SK-N-DZ (cell line): ENCODE results near the gene DDX25. TPM values are rescaled to one million over a fixed set of nuclear protein-coding genes. Genes with fewer than 3 reads are reported as not detected.
"Not testable (repeated sequence)": the region's sequence is repeated elsewhere in the genome, so short reads cannot be mapped to it uniquely, and the experiment has no call there.

Experiments used
- DNase-seq: peaks from one replicate; pipeline ENCODE4 v3.0.0-alpha.2; 2015; ENCODE audit warnings: low spot score
- polyA plus RNA-seq, 2 experiments: library from polyadenylated mRNA; depleted of rRNA; stranded (reverse); fragments of >200 nt; gene quantifications; 2 replicates each; pipeline ENCODE4 v1.2.3, GENCODE V29; 2014

The DDX25 gene
- 9.2 and 10.7 TPM in 2 replicates for polyA plus RNA-seq (2014; cell fraction: cytosol; rRNA removed)
- 11.4 and 13.0 TPM in 2 replicates for polyA plus RNA-seq (2014; cell fraction: nucleus; rRNA removed)

GRCh38 chr11:125903711-125904659 is at the start of gene DDX25:
TSS of gene DDX25 (plus strand) at chr11:125904508. CDS start at chr11:125904518, 10 bp downstream.
- peak; percentile 71 for DNase-seq

DNA sequence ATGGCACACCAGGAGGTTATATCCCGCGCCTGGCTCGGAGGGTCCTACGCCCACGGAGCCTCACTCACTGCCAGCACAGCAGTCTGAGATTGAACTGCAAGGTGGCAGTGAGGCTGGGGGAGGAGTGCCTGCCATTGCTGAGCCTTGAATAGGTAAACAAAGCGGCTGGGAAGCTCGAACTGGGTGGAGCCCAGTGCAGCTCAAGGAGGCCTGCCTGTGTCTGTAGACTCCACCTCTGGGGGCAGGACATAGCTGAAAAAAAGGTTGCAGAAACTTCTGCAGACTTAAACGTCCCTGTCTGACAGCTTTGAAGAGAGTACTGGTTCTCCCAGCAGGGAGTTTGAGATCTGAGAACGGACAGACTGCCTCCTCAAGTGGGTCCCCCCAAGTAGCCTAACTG is 46.6 kb upstream of the DDX25 start:
- not testable (repeated sequence) for DNase-seq

- not testable (repeated sequence) for DNase-seq
Measured at GRCh38 chr11:125862786-125863185, 41.5 kb upstream of the DDX25 start.

DNA sequence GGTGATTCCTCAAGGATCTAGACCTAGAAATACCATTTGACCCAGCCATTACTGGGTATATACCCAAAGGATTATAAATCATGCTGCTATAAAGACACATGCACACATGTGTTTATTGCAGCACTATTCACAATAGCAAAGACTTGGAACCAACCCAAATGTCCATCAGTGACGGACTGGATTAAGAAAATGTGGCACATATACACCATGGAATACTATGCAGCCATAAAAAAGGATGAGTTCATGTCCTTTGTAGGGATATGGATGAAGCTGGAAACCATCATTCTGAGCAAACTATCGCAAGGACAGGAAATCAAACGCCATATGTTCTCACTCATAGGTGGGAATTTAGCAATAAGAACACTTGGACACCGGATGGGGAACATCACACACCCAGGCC is 39.0 kb upstream of the DDX25 start:
- DNase-seq: not testable (repeated sequence)

GRCh38 chr11:125869521-125869920 is 34.8 kb upstream of the DDX25 start:
- DNase-seq: no peak

DNA sequence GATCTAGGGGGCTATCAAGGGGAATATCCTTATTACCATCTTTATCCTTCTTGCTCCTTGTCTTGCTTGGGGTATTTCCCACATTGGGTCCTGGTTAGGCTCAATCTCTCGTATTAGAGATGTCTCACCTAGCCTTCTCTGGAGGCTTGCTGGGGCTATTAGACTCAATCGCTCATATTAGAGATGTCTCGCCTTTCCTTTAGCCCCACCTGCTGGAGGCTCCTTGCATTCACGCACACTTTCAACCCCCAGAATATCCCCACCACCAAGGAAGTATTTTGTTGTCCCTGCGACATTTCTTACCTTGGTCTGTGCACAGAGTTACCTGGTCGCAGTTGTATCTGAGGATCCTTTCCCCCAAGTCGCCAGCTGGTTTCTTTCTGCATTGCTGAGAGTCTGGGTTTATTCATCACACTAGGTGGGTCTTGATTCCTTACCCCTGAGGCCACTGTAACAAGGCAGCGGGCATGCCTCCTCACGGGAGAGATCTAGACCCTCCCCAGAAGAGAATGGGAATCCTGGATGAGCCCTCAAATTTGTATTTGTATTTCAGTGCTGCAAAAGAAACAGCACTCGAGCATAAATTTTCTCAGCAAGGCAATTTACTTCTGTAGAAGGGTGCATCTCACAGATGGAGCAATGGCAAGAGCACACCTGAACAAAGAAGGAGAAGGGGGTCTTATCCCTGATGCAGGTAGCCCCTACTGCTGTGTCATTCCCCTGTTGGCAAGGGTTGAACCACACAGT is 32.7 kb upstream of the DDX25 start:
- DNase-seq: peak; percentile 34

DNA sequence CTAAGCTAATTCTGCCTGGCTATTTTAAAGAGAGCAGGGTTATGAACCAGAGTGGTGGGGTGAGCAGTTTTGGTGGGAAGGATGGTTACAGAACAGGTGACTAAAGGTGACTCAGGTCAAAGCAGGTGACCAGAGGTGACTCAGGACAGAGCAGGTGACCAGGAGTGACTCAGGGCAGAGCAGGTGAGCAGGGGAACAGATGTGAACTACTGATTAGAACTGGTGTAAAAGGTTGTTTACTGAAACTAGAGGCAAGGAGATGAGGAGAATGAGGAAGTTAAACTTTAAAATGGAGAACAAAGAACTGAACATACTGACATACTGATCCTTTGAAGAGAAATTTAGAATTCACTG is 32.2 kb upstream of the DDX25 start:
- DNase-seq: no peak

GRCh38 chr11:125873881-125874555 is 30.3 kb upstream of the DDX25 start:
- DNase-seq: no peak

- peak; percentile 48 for DNase-seq
Measured at GRCh38 chr11:125874556-125875124, 29.7 kb upstream of the DDX25 start.

GRCh38 chr11:125881291-125881690 is 23.0 kb upstream of the DDX25 start:
- DNase-seq: no peak

DNA sequence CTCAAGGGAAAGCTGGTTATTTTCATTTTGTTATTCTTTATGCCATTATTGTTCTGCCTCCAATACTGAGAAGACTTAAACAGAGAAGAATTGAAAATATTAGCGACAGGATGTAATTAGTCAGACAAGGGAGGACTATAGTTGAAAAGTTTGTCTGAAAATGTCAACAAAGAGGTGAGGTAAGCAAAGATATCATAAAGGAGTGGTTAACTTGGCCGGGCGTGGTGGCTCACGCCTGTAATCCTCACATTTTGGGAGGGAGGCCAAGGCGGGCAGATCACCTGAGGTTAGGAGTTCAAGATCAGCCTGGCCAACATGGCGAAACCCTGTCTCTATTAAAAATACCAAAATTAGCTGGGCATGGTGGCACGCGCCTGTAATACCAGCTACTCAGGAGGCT is 20.9 kb upstream of the DDX25 start:
- DNase-seq: no peak

- DNase-seq: no peak
Measured at GRCh38 chr11:125886997-125887372, 17.3 kb upstream of the DDX25 start.

GRCh38 chr11:125887373-125888324 is 16.7 kb upstream of the DDX25 start, which contains the start of gene HYLS1:
TSS of gene HYLS1 (plus strand) at chr11:125887668. CDS start at chr11:125899369, 11,701 bp downstream.
- no peak for DNase-seq

GRCh38 chr11:125890447-125891100 is 13.7 kb upstream of the DDX25 start:
- no peak for DNase-seq

DNA sequence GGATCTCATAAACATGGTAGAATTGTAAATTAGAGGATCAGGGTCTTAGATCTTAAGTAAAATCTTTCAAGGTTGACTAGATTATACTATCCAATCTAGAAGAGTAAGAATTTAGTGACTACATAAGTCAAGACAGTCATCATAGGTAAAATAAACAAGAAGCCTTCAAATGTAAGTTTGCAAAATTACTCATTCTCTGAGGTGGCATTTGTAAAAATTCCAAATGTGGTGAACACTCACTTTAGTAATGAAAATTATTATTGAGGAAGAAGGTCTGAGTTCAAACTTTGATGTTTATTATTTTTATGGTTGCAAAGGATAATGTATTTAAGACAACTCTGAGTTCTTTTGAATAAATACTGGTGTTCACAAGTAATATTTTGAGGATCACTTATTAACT is 12.2 kb upstream of the DDX25 start:
- no peak for DNase-seq

GRCh38 chr11:125892994-125893393 is 11.3 kb upstream of the DDX25 start:
- no peak for DNase-seq

GRCh38 chr11:125901872-125902271 is 2.4 kb upstream of the DDX25 start:
- no peak for DNase-seq

DNA sequence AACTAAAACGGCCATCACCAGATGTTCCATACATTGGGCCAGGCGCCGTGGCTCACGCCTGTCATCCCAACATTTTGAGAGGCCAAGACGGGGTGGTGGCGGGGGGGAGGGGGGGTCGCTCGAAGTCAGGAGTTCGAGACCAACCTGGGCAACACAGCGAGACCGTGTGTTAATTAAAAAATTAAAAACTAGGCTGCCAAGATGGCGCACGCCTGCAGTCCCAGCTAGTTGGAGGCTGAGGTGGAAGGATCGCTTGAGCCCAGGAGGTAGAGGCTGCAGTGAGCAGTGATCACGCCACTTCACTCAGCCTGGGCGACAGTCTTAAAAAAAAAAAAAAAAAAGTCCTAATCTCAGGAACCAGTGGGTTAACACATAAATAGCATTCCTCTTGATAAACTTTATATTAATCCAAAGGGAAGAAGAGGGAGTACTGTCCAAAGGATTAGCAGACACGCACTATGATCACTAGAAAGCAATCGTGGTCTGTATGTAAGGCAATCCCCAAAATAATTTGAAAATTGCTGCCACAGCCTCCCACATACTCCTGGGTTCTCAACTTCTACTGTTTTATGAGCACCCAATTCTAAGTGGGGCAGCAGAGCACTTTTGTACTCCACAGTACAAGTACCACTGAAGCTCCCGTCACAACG is 1.9 kb upstream of the DDX25 start:
- no peak for DNase-seq
